ENCODE measurements around the gene MYOG. TPM values are rescaled to one million over a fixed set of nuclear protein-coding genes. Genes with fewer than 3 reads are reported as not detected.

The MYOG gene
- total and polyA plus RNA-seq, 10 of the 15 experiments (the other 5 are each of a cell fraction or from before 2014, with no cell fraction given), result not detected

DNA sequence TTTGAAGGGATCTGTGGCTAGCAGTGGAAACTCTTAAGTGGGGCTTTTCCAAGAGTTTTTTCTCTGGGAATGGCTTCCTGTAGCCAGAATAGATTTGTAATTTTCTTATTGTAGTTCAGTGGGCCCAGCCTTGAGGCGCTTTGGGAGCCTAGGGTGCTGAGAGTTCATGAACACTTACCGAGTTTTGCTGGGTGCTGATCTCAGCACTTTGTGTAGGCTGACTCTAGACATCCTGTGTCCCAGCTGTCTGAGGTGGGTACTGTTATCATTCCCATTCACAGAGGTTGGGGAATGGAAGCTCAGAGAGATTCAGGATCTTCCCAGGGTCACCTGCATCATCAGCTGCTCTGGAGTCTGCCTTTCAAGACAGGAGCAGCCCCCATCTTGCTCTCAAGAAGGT is 52.5 kb downstream of the MYOG start:
- ATAC-seq (no peak), DNase-seq (ENCODE audit: low read depth, low spot score) (no peak), FAIRE-seq (no peak)
- no TSS peak for BruUV-seq (replicated peaks)
- Histone ChIP-seq H3K4me1 (ENCODE audit: control insufficient read depth, insufficient read depth, low read length) (peaks cover 7% of the 10 kb centered on the region), H3K27ac (ENCODE audit: control insufficient read depth, insufficient read depth) (no peak overlapping the region), H3K4me2 (ENCODE audit: control insufficient read depth, insufficient read depth) (no peak overlapping the region), H3K36me3 (ENCODE audit: control insufficient read depth in 2 of 2, insufficient read depth in 2 of 2, low read length in 1 of 2) (no peaks in the 10 kb centered on the region), H2AFZ (ENCODE audit: control insufficient read depth, low read depth, low read length) (no peak overlapping the region), H3K9me3 (replicated peaks; ENCODE audit: control insufficient read depth, insufficient read depth, low read length) (no peaks in the 10 kb centered on the region), H3K4me3 (no peak overlapping the region), H3K9ac (ENCODE audit: control insufficient read depth, insufficient read depth, low read length) (no peak overlapping the region), H3K27me3 (replicated peaks in 1 of 2; ENCODE audit: control insufficient read depth in 2 of 2, insufficient read depth in 2 of 2, low read length in 1 of 2) (no peaks in the 10 kb centered on the region), H3K79me2 (ENCODE audit: control insufficient read depth, insufficient read depth, low read length) (no peaks in the 10 kb centered on the region), H4K20me1 (ENCODE audit: control insufficient read depth, insufficient read depth) (peaks cover 3% of the 10 kb centered on the region)
- ChIA-PET CTCF (interaction anchor here (1.2 to 9.7 kb wide), 5 partner anchors 85 to 237 kb away, joined by 3 to 127 read pairs (median 20); no protein-coding TSS in a partner anchor), SMC1A (ENCODE audit: uncharacterized antibody, unreplicated experiment) (interaction anchor here (1.0 to 1.5 kb wide), 2 partner anchors 182 to 234 kb away, joined by 3 to 5 read pairs; no protein-coding TSS in a partner anchor), RAD21 (ENCODE audit: unreplicated experiment) (interaction anchor here (1.4 to 1.6 kb wide), 2 partner anchors 84 to 236 kb away, joined by 3 read pairs; no protein-coding TSS in a partner anchor), POLR2A (interaction anchor here (0.9 to 1.4 kb wide), 2 partner anchors 26 to 38 kb away, joined by 3 read pairs; partner anchors contain the start of gene TMEM183A)
- intact Hi-C loops (cut with micrococcal nuclease; ENCODE audit: unreplicated experiment) (loop anchor here (10.0 kb wide), 1 partner anchor 302 kb away; no protein-coding TSS in a partner anchor), in situ Hi-C loops (cut with MboI) (no loop called here)
- WGBS (ENCODE audit: insufficient coverage, insufficient replicate concordance, low lambda C conversion rate, missing lambda C conversion rate), result 37% methylated on average over 2 of the region's 2 CpGs
- TF ChIP-seq RFX5 (IDR thresholded peaks at IDR 0.05; ENCODE audit: low read depth, low read length) (no peak), ESRRA (IDR thresholded peaks at IDR 0.05; ENCODE audit: low read length) (no peak), ZNF384 (IDR thresholded peaks at IDR 0.05; ENCODE audit: borderline replicate concordance, low read depth, low read length) (no peak), BCL11A (IDR thresholded peaks at IDR 0.05; ENCODE audit: low read depth, low read length) (no peak), MTA2 (IDR thresholded peaks at IDR 0.05; ENCODE audit: low read depth) (no peak), RCOR1 (conservative IDR thresholded peaks at IDR 0.05; ENCODE audit: low read depth, low read length) (no peak), BMI1 (IDR thresholded peaks at IDR 0.05; ENCODE audit: borderline replicate concordance) (no peak), MEF2A (IDR thresholded peaks at IDR 0.05; ENCODE audit: insufficient read depth, low read depth, low read length) (no peak), SMAD1 (IDR thresholded peaks at IDR 0.05; ENCODE audit: low read depth, partially characterized antibody) (no peak), POLR2AphosphoS2 (IDR thresholded peaks at IDR 0.05; ENCODE audit: low read depth, low read length) (no peak), RELA (IDR thresholded peaks at IDR 0.05; ENCODE audit: borderline replicate concordance, partially characterized antibody) (no peak), RBBP5 (conservative IDR thresholded peaks at IDR 0.05) (no peak), CHD1 (IDR thresholded peaks at IDR 0.05; ENCODE audit: low read depth, low read length) (no peak), CBX5 (IDR thresholded peaks at IDR 0.05; ENCODE audit: low read depth) (no peak)
- TF ChIP-seq, protein P1, sequence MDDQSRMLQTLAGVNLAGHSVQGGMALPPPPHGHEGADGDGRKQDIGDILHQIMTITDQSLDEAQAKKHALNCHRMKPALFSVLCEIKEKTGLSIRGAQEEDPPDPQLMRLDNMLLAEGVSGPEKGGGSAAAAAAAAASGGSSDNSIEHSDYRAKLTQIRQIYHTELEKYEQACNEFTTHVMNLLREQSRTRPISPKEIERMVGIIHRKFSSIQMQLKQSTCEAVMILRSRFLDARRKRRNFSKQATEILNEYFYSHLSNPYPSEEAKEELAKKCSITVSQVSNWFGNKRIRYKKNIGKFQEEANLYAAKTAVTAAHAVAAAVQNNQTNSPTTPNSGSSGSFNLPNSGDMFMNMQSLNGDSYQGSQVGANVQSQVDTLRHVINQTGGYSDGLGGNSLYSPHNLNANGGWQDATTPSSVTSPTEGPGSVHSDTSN (IDR thresholded peaks at IDR 0.05; ENCODE audit: insufficient replicate concordance, low read depth, low read length), result no peak
- TF ChIP-seq, protein P2, sequence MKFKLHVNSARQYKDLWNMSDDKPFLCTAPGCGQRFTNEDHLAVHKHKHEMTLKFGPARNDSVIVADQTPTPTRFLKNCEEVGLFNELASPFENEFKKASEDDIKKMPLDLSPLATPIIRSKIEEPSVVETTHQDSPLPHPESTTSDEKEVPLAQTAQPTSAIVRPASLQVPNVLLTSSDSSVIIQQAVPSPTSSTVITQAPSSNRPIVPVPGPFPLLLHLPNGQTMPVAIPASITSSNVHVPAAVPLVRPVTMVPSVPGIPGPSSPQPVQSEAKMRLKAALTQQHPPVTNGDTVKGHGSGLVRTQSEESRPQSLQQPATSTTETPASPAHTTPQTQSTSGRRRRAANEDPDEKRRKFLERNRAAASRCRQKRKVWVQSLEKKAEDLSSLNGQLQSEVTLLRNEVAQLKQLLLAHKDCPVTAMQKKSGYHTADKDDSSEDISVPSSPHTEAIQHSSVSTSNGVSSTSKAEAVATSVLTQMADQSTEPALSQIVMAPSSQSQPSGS (IDR thresholded peaks at IDR 0.05; ENCODE audit: low read length), result no peak
- TF ChIP-seq, protein P3, sequence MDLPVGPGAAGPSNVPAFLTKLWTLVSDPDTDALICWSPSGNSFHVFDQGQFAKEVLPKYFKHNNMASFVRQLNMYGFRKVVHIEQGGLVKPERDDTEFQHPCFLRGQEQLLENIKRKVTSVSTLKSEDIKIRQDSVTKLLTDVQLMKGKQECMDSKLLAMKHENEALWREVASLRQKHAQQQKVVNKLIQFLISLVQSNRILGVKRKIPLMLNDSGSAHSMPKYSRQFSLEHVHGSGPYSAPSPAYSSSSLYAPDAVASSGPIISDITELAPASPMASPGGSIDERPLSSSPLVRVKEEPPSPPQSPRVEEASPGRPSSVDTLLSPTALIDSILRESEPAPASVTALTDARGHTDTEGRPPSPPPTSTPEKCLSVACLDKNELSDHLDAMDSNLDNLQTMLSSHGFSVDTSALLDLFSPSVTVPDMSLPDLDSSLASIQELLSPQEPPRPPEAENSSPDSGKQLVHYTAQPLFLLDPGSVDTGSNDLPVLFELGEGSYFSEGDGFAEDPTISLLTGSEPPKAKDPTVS (IDR thresholded peaks at IDR 0.05; ENCODE audit: low read depth, low read length), result no peak
- TF ChIP-seq, protein P4, sequence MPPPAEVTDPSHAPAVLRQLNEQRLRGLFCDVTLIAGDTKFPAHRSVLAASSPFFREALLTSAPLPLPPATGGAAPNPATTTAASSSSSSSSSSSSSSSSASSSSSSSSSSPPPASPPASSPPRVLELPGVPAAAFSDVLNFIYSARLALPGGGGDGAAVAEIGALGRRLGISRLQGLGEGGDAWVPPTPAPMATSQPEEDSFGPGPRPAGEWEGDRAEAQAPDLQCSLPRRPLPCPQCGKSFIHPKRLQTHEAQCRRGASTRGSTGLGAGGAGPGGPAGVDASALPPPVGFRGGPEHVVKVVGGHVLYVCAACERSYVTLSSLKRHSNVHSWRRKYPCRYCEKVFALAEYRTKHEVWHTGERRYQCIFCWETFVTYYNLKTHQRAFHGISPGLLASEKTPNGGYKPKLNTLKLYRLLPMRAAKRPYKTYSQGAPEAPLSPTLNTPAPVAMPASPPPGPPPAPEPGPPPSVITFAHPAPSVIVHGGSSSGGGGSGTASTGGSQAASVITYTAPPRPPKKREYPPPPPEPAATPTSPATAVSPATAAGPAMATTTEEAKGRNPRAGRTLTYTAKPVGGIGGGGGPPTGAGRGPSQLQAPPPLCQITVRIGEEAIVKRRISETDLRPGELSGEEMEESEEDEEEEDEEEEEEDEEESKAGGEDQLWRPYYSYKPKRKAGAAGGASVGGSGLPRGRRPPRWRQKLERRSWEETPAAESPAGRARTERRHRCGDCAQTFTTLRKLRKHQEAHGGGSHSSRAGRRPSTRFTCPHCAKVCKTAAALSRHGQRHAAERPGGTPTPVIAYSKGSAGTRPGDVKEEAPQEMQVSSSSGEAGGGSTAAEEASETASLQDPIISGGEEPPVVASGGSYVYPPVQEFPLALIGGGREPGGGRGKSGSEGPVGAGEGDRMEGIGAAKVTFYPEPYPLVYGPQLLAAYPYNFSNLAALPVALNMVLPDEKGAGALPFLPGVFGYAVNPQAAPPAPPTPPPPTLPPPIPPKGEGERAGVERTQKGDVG (CRISPR knock-in tag; IDR thresholded peaks at IDR 0.05), result no peak
